HepG2 (cell line): ENCODE results near the gene KIF5B. TPM values are rescaled to one million over a fixed set of nuclear protein-coding genes. Genes with fewer than 3 reads are reported as not detected.

Experiments
- ARNTL ChIP-seq: sonication (generic); formaldehyde crosslinking; IDR thresholded peaks from 2 replicates; pipeline ENCODE4 v1.4.0; 2020; ENCODE audit warnings: mild to moderate bottlenecking, missing genetic modification reagents
- HNF4A ChIP-seq: sonication (generic); formaldehyde crosslinking; IDR thresholded peaks from 2 replicates; pipeline ENCODE4 v1.4.0; 2020; ENCODE audit warnings: missing genetic modification reagents
- HNF4G ChIP-seq, 2 experiments: sonication (generic) in 1 of 2; formaldehyde crosslinking in 1 of 2; IDR thresholded peaks; 2 replicates each; pipeline versions ENCODE4 v1.4.0 to v1.6.1; 2011 to 2020; ENCODE audit warnings: borderline replicate concordance in 2 of 2, low read depth in 2 of 2, mild to moderate bottlenecking in 2 of 2, low read length in 1 of 2, missing genetic modification reagents in 1 of 2, moderate library complexity in 1 of 2
- HOXA7 ChIP-seq: sonication (generic); formaldehyde crosslinking; IDR thresholded peaks from 2 replicates; pipeline ENCODE4 v1.8.1; 2022; ENCODE audit warnings: mild to moderate bottlenecking, missing genetic modification reagents, moderate library complexity
- KDM1A ChIP-seq: IDR thresholded peaks from 2 replicates; pipeline ENCODE4 v1.6.1; 2016; ENCODE audit warnings: missing compliant biosample characterization
- KLF12 ChIP-seq: sonication (generic); formaldehyde crosslinking; IDR thresholded peaks from 2 replicates; pipeline ENCODE4 v1.4.0; 2020; ENCODE audit warnings: missing genetic modification reagents, borderline replicate concordance
- MLX ChIP-seq: IDR thresholded peaks from 2 replicates; pipeline ENCODE4 v1.6.1; 2016
- NR2F6 ChIP-seq, 2 experiments: IDR thresholded peaks; 2 replicates each; pipeline ENCODE4 v1.6.1; 2016; ENCODE audit warnings: antibody characterized with exemption in 1 of 2, mild to moderate bottlenecking in 1 of 2
- PAWR ChIP-seq: sonication (generic); formaldehyde crosslinking; IDR thresholded peaks from 2 replicates; pipeline ENCODE4 v1.4.0; 2020; ENCODE audit warnings: missing genetic modification reagents, mild to moderate bottlenecking, borderline replicate concordance
- PPARG ChIP-seq: conservative IDR thresholded peaks from 2 replicates; pipeline ENCODE4 v1.6.1; 2016; ENCODE audit warnings: missing biosample characterization, missing genetic modification reagents
- SMARCC2 ChIP-seq: fragments of 450-650 bp; IDR thresholded peaks from 2 replicates; pipeline ENCODE4 v1.6.1; 2017; ENCODE audit warnings: antibody characterized with exemption, mild to moderate bottlenecking
- TEF ChIP-seq: sonication (generic); formaldehyde crosslinking; IDR thresholded peaks from 2 replicates; pipeline ENCODE4 v1.5.0; 2020; ENCODE audit warnings: missing genetic modification reagents
- ZNF143 ChIP-seq: sonication (generic); formaldehyde crosslinking; IDR thresholded peaks from 2 replicates; pipeline ENCODE4 v1.4.0; 2020; ENCODE audit warnings: missing genetic modification reagents
- ZNF18 ChIP-seq: sonication (generic); formaldehyde crosslinking; IDR thresholded peaks from 2 replicates; pipeline ENCODE4 v1.8.0; 2022; ENCODE audit warnings: mild to moderate bottlenecking, missing genetic modification reagents; ENCODE audit not compliant: insufficient replicate concordance
- ZNF20 ChIP-seq: sonication (generic); formaldehyde crosslinking; IDR thresholded peaks from 2 replicates; pipeline ENCODE4 v1.4.0; 2020; ENCODE audit warnings: mild to moderate bottlenecking, moderate library complexity, missing genetic modification reagents
- ZNF792 ChIP-seq: IDR thresholded peaks from 2 replicates; pipeline ENCODE4 v1.6.1; 2016
- ZSCAN21 ChIP-seq: sonication (generic); formaldehyde crosslinking; IDR thresholded peaks from 2 replicates; pipeline ENCODE4 v1.8.0; 2022; ENCODE audit warnings: mild to moderate bottlenecking, missing genetic modification reagents, moderate library complexity, borderline replicate concordance
- ZSCAN30 ChIP-seq: sonication (generic); formaldehyde crosslinking; IDR thresholded peaks from 2 replicates; pipeline ENCODE4 v1.5.0; 2020; ENCODE audit warnings: mild to moderate bottlenecking, missing genetic modification reagents
- ZSCAN31 ChIP-seq: sonication (generic); formaldehyde crosslinking; IDR thresholded peaks from 2 replicates; pipeline ENCODE4 v1.5.0; 2020; ENCODE audit warnings: low read depth, mild to moderate bottlenecking, missing genetic modification reagents
- polyA plus RNA-seq, 8 experiments: library from polyadenylated mRNA; depleted of rRNA in 3 of 8; stranded (reverse) in 7 of 8; unstranded in 1 of 8; fragments of >200 nt; fragmentation: Illumina TruSeq in 4 of 8; extraction: Trizol in 4 of 8; gene quantifications; 2 replicates each; pipeline versions ENCODE4 v1.2.1 to v1.2.3, GENCODE V29; 2011 to 2016; ENCODE audit warnings: low read depth in 4 of 8, missing spikeins in 1 of 8, mixed read lengths in 1 of 8; ENCODE audit not compliant: insufficient read depth in 1 of 8
- total RNA-seq, 5 experiments: library from RNA; depleted of rRNA; stranded (reverse); fragments of >200 nt; fragmentation: Illumina TruSeq; extraction: Trizol; gene quantifications; 2 replicates each; pipeline ENCODE4 v1.2.3, GENCODE V29; 2016; ENCODE audit warnings: low read depth in 1 of 5
- TF ChIP-seq, protein P1 (sequence below): sonication (generic); formaldehyde crosslinking; IDR thresholded peaks from 2 replicates; pipeline ENCODE4 v1.4.0; 2020; ENCODE audit warnings: missing genetic modification reagents
- TF ChIP-seq, protein P2 (sequence below): sonication (generic); formaldehyde crosslinking; IDR thresholded peaks from 2 replicates; pipeline ENCODE4 v1.9.0; 2022; ENCODE audit warnings: missing genetic modification reagents, mild to moderate bottlenecking, borderline replicate concordance

The KIF5B gene
- total and polyA plus RNA-seq, 2 of the 13 experiments (the other 11 are each of a cell fraction or from before 2014, with no cell fraction given), result 34.3 to 133 TPM

- TF ChIP-seq, protein P1, sequence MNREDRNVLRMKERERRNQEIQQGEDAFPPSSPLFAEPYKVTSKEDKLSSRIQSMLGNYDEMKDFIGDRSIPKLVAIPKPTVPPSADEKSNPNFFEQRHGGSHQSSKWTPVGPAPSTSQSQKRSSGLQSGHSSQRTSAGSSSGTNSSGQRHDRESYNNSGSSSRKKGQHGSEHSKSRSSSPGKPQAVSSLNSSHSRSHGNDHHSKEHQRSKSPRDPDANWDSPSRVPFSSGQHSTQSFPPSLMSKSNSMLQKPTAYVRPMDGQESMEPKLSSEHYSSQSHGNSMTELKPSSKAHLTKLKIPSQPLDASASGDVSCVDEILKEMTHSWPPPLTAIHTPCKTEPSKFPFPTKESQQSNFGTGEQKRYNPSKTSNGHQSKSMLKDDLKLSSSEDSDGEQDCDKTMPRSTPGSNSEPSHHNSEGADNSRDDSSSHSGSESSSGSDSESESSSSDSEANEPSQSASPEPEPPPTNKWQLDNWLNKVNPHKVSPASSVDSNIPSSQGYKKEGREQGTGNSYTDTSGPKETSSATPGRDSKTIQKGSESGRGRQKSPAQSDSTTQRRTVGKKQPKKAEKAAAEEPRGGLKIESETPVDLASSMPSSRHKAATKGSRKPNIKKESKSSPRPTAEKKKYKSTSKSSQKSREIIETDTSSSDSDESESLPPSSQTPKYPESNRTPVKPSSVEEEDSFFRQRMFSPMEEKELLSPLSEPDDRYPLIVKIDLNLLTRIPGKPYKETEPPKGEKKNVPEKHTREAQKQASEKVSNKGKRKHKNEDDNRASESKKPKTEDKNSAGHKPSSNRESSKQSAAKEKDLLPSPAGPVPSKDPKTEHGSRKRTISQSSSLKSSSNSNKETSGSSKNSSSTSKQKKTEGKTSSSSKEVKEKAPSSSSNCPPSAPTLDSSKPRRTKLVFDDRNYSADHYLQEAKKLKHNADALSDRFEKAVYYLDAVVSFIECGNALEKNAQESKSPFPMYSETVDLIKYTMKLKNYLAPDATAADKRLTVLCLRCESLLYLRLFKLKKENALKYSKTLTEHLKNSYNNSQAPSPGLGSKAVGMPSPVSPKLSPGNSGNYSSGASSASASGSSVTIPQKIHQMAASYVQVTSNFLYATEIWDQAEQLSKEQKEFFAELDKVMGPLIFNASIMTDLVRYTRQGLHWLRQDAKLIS, result no peak
- no peak for TF ChIP-seq KDM1A (CRISPR knock-in tag)
- TF ChIP-seq ARNTL (CRISPR knock-in tag), result no peak
- TF ChIP-seq HOXA7, result no peak
- TF ChIP-seq ZSCAN30, result no peak
- TF ChIP-seq PPARG (CRISPR knock-in tag), result no peak
- TF ChIP-seq ZSCAN21, result no peak
- no peak for TF ChIP-seq TEF
- TF ChIP-seq ZNF792 (CRISPR knock-in tag), result no peak
- no peak for TF ChIP-seq PAWR
- TF ChIP-seq HNF4G (IDR thresholded peaks at IDR 0.05; ENCODE audit: borderline replicate concordance, low read depth, low read length), result no peak
- no peak for TF ChIP-seq HNF4G (CRISPR knock-in tag; IDR thresholded peaks at IDR 0.05; ENCODE audit: borderline replicate concordance, low read depth)
- no peak for TF ChIP-seq MLX
- no peak for TF ChIP-seq ZNF20
- TF ChIP-seq, protein P2, sequence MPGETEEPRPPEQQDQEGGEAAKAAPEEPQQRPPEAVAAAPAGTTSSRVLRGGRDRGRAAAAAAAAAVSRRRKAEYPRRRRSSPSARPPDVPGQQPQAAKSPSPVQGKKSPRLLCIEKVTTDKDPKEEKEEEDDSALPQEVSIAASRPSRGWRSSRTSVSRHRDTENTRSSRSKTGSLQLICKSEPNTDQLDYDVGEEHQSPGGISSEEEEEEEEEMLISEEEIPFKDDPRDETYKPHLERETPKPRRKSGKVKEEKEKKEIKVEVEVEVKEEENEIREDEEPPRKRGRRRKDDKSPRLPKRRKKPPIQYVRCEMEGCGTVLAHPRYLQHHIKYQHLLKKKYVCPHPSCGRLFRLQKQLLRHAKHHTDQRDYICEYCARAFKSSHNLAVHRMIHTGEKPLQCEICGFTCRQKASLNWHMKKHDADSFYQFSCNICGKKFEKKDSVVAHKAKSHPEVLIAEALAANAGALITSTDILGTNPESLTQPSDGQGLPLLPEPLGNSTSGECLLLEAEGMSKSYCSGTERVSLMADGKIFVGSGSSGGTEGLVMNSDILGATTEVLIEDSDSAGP (CRISPR knock-in tag), result no peak
- no peak for TF ChIP-seq ZSCAN31 (CRISPR knock-in tag)
- no peak; the same call in 1 of the 2 replicates for TF ChIP-seq HNF4A
- no peak; the same call in 1 of the 2 replicates for TF ChIP-seq KLF12 (CRISPR knock-in tag)
- no peak for TF ChIP-seq SMARCC2
- no peak for TF ChIP-seq ZNF143
- TF ChIP-seq NR2F6 (IDR thresholded peaks at IDR 0.05), result no peak; the same call in none of the 2 replicates
- peak; percentile 30; the same call in 1 of the 2 replicates for TF ChIP-seq NR2F6 (CRISPR knock-in tag; IDR thresholded peaks at IDR 0.05)
- TF ChIP-seq ZNF18, result no peak
Observed at GRCh38 chr10:32104622-32105509, 48.6 kb upstream of the KIF5B start (continued).
